ENCODE results near the gene NPIPA8.
"Not testable (repeated sequence)": the region's sequence is repeated elsewhere in the genome, so short reads cannot be mapped to it uniquely, and the experiment has no call there.

Gene NPIPA8

DNA sequence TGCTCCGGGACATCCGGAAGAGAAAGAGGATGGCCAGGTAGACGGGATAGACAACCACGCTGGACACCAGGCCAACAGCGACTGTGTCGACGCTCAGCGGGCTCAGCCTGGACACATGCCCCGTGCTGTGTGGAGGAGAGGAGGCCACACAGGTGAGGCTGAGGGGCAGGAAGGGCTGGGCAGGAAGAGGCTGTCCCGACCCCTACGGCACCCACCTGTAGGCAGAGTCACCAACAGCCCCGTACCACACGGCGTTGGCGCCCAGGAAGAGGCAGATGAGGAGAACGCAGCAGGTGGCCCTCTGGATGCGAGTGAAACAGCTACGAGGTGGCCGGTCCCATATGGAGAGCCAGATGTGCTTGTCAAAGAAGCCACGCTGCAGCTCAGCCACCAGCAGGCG is at the start of gene NPIPA8:
Gene NPIPA8, minus strand, starts transcription at position 101 of the 400 bp plus-strand sequence. CDS start 4,074 bp downstream, outside the sequence.
- DNase-seq: not testable (repeated sequence)

DNA sequence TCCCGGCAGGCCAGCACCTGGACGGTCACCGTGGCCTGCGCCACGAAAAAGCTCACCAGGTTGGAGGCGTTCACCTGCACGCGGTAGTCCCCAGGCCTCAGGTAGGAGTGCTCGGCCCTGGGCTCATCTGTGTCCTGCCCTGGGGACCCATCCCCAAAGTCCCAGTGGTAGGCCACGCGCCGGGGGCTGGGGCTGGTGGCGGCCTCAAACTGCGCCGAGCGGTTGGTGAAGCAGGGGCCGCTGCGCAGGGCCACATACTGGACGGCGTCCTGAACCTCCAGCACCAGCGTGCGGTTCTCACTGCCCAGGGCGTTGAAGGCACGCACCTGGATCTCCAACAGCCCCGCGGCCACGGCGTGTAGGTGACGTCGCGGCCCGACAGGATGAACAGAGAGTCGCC is 48.7 kb upstream of the NPIPA8 start:
- DNase-seq: not testable (repeated sequence)

DNA sequence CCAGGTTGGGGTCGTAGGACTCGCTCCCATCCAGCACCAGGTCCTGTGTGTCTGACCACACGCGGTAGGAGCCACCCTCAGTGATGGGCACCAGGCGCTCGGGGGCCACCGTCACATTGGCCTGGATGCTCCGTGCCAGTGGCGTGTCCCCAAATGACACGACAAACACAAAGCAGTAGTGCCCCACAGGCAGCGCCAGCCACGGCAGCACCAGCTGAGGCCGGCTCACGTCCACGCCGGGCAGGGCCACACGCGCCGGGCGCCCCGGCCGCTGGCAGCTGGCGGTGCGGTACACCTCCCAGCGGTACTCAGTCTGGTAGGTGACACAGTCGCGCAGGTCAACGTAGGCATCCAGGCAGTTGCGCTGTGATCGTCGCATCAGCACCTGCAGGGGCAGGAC is 48.3 kb upstream of the NPIPA8 start:
- DNase-seq: not testable (repeated sequence)

DNA sequence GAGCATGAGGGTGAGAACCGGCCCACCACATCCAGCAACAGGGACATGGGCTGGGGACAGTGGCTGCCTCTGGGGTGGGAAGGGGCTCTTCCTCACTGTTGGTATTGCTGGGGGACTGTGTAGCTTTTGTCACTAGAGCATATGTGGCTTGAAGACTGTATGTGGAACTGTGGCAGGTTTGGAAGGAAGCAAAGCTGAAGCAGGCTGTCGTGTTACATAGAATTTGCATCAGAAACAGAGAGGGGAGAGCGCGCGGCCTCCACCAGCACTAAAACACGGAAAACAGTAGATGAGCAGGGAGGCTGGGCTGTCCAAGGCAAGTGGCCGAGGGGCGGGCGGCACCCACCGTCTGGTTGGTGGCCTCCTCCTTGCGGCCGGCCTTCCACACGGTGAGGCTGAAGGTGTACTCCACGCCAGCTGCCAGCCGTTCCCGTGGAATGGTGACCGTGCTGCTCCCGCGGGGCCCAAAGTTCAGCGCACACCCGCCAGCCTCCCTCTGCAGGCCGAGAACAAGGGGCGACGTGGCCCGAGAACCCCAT is 47.6 kb upstream of the NPIPA8 start:
- DNase-seq: not testable (repeated sequence)

DNA sequence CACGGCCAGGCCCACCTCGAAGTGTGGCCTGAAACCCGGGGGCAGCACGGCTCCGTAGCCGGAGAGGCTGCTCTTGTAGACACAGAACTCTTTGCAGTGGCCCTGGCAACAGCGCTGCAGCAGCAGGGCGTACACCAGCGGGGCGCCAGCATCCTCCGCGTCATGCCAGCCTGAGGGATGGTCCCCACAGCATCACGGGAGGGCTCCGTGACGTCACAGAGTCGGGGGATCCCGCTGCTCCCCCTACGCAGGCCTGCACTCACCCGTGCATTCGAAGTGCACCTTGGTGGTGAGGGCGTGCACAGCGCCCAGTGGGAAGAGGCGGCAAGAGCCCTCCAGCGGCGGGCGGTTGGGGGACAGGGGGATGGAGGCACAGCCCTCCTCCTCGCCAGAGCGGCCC is 46.2 kb upstream of the NPIPA8 start:
- not testable (repeated sequence) for DNase-seq

DNA sequence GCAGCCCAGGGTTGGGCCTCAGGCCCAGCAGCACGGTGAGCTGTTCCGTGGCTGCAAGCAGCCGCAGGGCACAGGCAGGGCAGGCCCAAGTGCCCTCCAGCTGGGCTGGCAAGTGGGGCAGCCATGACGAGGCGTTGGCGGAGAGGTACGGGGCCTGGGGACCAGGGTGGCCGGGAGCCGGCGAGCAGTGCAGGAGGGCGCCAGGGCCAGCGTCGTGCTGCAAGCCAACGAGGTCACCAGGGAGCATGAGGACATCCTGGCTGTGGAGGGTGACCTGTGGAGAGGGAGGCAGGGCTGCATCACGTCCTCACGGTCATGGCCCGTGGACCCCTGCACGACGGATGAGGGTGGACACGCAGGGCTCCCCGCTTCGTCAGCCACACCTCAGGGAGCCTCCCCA is 11.2 kb upstream of the NPIPA8 start:
- DNase-seq: not testable (repeated sequence)

DNA sequence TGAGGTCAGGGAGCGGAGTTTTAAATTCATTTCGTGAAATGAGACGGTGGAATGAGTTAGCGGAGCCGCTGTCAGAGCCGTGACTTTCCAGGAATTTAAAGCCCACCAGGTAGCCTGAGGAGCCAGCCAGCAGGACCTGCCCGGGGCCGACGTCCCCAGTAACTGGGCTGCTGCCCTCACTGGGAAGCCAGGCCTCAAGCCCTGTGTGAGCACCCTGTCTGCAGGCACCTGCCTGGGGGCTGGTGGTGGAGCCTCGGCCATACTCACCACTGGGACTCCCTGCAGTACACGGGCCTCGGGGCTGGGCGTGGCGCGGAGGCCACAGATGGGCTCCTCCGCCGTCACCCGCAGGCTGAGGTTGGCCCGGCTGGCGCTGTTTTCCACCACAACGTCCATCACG is 10.5 kb upstream of the NPIPA8 start:
- DNase-seq: not testable (repeated sequence)

DNA sequence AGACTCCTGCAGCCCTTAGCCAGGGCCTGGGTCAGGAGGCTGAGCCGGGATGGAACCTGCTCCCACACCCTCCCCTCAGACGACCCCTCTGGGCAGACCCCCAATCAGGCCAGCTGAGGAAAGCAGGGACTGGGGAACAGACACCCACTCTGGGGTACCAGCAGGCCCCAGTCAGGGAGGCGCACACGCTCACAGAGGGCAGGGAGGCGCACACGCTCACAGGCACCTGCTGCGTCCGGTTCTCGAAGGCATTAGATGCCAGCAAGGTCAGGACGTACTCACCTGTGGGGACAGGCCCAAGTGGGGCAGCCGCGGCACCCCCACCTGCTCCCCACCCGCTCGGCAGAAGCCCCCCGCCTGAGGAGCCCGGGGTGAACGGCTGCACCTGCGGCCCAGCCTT is 8.1 kb upstream of the NPIPA8 start:
- not testable (repeated sequence) for DNase-seq

DNA sequence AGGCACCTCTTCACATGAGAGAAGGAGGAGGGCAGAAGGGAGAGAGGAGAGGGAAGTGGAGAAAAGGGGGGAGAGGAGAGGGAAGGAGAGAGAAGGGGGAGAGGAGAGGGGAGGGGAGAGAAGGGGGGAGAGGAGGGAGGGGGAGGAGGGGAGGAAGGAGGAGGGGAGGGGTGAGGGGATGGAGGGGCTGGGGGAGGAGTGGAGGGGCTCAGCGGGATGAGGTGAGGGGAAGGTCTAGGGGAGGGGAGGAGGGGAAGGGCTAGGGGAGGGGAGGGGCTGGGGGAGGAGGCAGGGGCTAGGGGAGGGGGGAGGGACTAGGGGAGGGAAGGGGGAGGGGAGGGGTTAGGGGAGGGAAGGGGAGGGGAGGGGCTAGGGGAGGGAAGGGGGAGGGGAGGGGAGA is 5.5 kb upstream of the NPIPA8 start:
- DNase-seq: not testable (repeated sequence)

DNA sequence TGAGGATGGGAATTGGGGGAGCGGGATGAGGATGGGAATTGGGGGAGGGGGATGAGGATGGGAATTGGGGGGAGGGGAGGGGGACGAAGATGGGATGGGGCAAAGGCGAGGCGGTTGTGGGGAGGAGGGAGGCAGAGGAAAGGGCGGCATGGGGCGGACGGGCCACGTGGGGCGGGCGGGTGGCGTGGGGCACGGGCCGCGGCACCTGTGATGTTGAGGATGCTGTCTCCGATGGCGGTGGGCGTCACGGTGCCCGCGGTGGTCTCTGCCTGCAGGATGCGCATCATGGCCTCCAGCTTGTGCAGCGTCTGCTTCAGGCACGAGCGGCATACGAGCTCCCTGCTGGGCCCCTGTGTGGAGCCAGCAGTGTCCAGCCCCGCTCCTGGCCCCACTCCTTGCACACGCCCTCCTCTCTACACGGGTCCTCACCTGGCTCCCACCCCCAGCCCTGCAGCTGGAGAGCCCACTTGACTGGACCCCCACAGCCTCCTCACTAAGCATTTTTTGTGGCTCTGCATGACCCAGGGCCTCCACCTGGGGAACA is 5.0 kb upstream of the NPIPA8 start:
- DNase-seq: not testable (repeated sequence)

DNA sequence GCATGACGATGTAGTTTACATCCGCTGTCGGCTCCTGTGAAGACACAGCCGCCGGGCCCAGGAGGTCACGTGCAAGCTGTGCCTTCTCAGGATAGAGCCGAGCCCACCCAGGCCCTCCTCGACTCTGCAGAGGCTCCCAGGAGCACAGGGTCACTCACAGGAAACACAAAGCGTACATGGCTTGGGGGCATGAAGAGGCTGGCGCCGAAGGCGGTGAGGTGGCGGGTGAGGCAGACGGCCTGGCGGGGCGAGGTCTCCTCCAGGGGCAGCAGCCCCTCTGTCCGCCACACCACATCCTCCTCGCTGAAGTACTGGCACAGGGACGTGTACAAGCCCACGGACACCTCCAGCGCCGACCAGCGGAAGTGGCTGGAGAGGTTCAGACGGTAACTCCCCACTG is 2.7 kb upstream of the NPIPA8 start:
- not testable (repeated sequence) for DNase-seq

DNA sequence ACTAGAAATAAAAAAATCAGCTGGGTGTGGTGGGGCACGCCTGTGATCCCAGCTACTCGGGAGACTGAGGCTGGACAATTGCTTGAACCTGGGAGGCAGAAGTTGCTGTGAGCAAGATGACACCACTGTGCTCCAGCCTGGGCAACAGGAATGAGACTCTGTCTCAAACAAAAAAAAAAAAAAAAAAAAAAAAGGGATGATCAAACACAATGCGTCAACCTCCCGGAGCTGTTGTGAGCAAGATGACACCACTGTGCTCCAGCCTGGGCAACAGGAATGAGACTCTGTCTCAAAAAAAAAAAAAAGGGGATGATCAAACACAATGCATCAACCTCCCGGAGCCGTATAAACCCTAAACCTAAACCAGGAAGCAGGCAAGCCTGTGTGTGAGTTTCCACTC is 24.7 kb downstream of the NPIPA8 start:
- not testable (repeated sequence) for DNase-seq

DNA sequence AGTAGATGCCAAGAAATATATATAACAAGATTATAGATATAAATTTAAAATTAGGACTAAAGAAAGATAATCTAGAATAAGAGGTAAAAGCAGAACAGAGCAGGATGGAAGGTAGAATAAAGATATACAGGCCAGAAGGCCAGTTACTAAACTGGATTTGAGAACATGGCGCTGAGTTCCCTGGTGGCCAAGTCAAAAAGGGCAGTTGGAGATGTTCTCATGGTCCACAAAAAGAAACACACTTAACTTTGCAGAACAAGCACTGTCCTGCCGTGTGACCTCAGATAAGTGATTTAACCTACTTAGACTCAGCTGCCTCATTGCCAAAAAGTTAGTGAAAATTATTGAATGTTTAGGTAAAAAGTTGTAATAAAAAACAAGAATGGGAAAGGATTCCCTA is 27.4 kb downstream of the NPIPA8 start:
- not testable (repeated sequence) for DNase-seq

DNA sequence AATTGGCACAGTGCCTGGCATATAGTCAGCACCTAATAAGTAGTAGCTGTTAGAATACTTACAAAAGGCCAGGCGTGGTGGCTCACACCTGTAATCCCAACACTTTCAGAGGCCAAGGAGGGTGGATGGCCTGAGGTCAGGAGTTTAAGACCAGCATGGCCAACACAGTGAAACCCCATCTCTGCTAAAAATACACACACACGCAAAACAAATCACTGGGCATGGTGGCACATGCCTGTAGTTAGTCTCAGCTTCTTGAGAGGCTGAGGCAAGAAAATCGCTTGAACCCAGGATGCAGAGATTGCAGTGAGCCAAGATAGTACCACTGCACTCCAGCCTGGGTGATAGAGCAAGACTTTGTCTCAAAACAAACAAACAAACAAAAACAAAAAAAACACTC is 29.3 kb downstream of the NPIPA8 start:
- not testable (repeated sequence) for DNase-seq

DNA sequence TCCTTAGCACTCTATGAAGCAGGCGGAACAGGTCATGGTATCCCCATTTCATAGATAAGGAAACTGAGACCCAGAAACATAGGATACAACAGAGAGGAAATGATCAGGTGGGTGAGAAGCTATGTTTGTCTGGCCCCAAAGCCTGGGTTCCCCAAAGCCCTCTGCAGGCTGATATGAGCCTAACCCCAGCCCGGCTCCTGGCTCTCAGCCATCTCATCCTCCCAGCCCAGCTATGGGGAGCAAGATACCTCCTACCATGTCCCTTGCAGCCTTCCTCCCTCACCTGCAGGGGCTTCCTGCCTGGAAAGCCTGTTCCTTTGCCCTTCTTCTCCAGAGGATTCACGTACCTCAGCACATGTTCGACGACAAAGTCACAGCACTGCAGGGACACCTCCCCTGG is 30.5 kb downstream of the NPIPA8 start:
- not testable (repeated sequence) for DNase-seq

DNA sequence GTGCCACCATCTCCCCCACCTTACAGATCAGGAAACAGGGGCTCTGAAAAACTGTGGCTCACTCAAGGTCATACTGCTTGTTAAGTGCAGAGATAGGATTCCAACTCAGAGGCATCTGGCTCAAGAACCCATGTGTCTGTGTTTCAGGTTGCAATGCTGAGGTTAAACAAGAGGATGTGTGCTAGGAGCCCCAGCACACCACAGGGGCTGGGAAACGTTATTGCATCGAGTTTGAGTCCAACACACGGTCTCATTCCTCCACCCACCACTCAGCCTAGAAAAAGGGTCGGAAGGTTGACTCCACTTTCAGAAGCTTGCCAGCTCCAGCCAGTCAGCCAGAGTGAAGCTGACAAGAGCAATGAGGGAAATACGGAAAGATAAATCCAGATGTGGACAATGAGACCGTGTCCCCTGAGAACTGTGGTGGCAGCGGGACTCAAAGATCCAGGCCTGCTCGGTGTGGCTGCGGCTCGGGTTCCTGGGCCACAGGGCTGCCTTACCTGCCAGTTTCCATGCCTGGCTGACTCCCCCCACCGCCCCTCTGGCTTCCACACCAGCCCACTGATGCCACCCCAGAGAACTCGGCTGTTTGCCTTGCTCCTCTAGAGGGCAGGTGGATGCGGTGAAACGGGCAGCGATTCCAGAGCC is 33.4 kb downstream of the NPIPA8 start:
- DNase-seq: not testable (repeated sequence)

DNA sequence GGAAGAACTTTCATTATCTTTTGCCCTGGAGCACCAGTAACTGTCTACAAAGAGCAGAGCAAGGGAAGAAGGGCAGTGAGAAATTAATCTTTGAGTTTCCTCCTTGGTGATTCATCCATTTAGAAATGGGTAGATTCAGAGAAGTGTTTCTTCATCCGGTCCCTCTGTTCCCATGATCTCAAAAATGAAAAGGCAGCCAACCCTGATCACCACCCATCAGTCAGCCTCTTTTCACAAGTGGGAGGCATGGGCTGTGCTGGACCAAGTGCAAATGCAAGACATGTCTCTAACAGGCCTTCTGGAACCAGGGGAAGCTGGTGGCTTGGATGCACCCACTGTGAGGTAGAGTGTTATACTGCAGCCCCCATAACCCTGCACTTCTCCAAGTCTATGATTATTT is 38.8 kb downstream of the NPIPA8 start:
- DNase-seq: not testable (repeated sequence)

DNA sequence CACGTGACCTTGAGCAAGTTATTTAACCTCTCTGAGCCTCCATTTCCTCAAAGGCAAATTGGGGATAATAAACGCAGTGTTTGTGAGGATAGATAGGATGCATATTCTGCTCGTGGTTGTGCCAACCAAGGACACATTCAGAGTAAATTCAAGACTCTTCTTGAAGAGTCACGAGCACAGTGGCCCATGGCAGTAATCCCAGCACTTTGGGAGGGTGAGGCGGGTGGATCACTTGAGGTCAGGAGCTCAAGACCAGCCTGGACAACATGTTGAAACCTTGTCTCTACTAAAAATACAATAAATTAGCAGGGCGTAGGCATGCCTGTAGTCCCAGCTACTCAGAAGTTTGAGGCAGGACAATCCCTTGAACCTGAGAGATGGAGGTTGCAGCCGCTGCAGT is 39.6 kb downstream of the NPIPA8 start:
- DNase-seq: not testable (repeated sequence)

DNA sequence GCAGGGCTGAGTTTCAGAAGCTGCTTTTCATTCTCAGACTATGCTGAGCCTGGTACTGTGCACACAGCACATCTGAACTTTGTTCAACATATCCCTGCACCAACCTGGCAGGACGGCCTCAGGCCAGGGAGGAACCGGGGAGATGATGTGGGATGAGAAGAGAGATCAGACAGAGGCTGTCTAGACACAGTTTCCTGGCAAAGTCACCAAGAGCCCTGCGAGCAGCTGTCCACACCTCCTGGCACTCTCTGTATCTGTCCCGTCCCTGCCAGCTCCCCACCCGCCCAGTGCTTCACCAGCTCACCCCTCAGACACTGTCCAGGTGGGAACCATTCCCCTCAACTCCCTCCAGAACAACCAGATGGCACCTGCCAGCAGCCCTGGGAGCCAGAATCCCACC is 42.2 kb downstream of the NPIPA8 start:
- DNase-seq: not testable (repeated sequence)

DNA sequence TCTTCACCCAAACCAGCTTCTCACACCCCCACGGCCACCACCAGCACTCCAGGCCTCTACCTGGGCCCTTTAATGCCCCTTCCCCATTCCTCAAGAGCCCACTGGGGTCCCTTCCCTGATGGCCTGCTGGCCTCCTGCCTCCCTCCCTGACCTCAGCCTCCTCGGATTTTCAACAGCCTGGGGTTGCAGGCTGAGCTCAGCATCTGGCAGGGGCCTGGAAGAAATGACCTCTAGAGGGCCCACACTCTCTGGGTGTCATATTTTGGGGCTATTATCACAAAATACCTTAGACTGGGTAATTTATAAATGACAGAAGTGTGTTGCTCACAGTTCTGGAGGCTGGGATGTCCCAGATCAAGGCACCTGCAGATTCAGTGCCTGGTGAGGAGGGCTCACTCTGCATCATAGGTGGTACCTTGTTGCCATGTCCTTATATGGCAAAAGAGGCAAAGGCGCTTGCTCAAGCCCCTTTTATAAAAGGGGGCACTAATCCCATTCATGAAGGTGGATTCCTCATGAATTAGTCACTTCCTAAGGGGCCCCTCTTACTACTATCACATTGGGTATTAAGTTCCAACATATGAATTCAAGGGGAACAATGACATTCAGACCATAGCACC is 43.1 kb downstream of the NPIPA8 start:
- not testable (repeated sequence) for DNase-seq

DNA sequence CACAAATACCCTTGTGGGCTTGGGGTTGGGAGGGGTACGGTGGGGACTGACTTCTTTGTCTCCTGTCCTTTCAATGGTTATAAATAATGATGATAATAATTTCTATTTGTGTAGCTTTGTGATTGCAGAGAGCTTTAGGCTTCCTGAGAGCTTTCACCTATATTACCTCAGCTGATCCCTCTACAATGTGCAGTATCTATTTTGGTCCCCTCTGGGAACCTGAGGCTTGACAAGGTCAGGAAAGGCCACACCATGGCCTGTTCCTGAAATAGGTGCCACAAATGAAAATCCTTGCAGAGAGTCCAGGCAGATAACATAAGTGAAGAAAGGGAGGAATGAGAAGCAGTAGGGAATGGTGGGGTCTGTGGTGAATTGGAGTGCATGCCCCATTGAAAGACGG is 45.6 kb downstream of the NPIPA8 start:
- not testable (repeated sequence) for DNase-seq

DNA sequence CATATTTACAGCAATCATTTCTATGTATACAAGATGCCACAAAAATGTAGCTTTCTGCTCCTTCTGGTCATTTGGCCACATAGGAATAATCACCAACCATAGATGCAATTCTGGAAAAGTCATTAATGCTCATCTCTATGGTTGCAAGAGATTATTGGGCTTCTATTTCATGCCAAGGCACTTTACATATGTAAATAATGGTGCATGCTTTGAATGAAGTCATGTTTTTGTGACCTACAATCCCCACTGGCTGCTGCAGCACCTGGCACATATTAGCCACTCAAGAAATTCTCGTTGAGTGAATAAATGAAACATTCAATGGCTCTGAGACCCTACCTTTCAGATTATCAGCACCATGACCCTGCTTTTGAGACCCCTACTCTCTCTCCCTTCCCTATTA is 50.2 kb downstream of the NPIPA8 start:
- DNase-seq: not testable (repeated sequence)

DNA sequence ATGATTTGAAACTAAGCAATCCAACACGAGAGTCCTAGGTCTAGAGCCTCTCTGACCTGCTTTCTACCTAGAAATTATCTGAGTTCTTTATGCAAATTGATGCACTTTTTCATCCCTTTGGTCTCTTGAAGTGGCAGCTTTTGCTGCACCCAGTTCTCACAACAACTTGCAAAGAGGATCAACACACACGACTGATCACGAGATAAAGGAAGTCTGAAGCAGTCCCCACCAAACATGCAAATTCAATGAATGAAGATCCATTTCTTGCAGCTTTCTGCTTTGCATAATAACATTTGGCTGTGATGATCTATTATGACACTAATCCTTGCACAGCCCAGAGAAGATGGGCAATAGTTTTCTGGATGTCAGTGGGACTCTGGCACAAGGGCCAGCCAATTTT is 56.2 kb downstream of the NPIPA8 start:
- not testable (repeated sequence) for DNase-seq

DNA sequence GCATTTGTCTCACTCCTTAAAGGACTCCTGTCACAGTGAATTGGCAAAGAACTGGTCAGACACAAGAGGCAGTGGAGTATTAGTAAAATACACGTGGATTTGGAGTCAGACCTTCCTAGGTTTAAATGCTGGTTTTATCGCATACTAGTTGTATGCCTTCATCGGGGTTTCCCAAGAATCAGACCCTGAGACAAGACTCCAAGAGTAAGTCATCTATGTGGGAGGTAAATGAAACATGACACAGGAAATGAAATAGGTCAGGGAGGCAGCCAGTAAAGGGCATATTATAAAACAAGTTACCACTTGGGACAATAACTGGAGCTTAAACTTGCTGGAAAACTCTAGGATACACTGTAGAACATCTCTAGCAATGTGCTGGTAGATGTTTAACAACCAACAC is 59.8 kb downstream of the NPIPA8 start:
- DNase-seq: not testable (repeated sequence)

Measured in 8988T (cell line).